Osteocyte (in vitro differentiated cells): ENCODE data around the gene ADAMTSL3. TPM values are rescaled to one million over a fixed set of nuclear protein-coding genes. Genes with fewer than 3 reads are reported as not detected.

ENCODE experiments used
- DNase-seq: peaks from one replicate; pipeline ENCODE4 v3.0.0; 2021; ENCODE audit warnings: mixed read lengths; ENCODE audit not compliant: unreplicated experiment; ENCODE audit errors: extremely low spot score
- H3K27ac Mint-ChIP-seq: one replicate; pipeline ENCODE4 v1.8.0; 2021; ENCODE audit warnings: mild to moderate bottlenecking, mixed read lengths; ENCODE audit not compliant: unreplicated experiment
- H3K27me3 Mint-ChIP-seq: one replicate; pipeline ENCODE4 v1.8.0; 2021; ENCODE audit warnings: mixed read lengths; ENCODE audit not compliant: unreplicated experiment
- H3K36me3 Mint-ChIP-seq: one replicate; pipeline ENCODE4 v1.8.0; 2021; ENCODE audit warnings: mixed read lengths; ENCODE audit not compliant: unreplicated experiment
- H3K4me1 Mint-ChIP-seq: one replicate; pipeline ENCODE4 v1.8.0; 2021; ENCODE audit warnings: mixed read lengths; ENCODE audit not compliant: unreplicated experiment
- H3K4me3 Mint-ChIP-seq: one replicate; pipeline ENCODE4 v1.8.0; 2021; ENCODE audit warnings: mild to moderate bottlenecking, moderate library complexity, mixed read lengths; ENCODE audit not compliant: unreplicated experiment
- H3K9me3 Mint-ChIP-seq: one replicate; pipeline ENCODE4 v1.8.0; 2021; ENCODE audit warnings: mixed read lengths; ENCODE audit not compliant: unreplicated experiment
- CTCF ChIP-seq: fragments of 200-600 bp; sonication (generic); IDR thresholded peaks from 2 replicates; pipeline ENCODE4 v1.5.0; 2021; ENCODE audit warnings: antibody characterized with exemption, mild to moderate bottlenecking, moderate library complexity
- total RNA-seq: library from RNA; stranded (reverse); gene quantifications from 2 replicates; pipeline ENCODE4 v1.2.1, GENCODE V29; 2021

ADAMTSL3 gene
- total RNA-seq, 1 donor from 2014 or later: not detected

GRCh38 chr15:83983634-83984458 is 329.9 kb downstream of the ADAMTSL3 start:
- no peaks in the 10 kb centered on the region for H3K36me3 Mint-ChIP-seq
- H3K27me3 Mint-ChIP-seq: no peaks in the 10 kb centered on the region
- no peak overlapping the region for H3K4me3 Mint-ChIP-seq
- DNase-seq: no peak
- no peak overlapping the region for H3K27ac Mint-ChIP-seq
- H3K9me3 Mint-ChIP-seq: peaks cover 4% of the 10 kb centered on the region
- H3K4me1 Mint-ChIP-seq: no peaks in the 10 kb centered on the region
- TF ChIP-seq CTCF: no peak

GRCh38 chr15:83984601-83985000 is 330.7 kb downstream of the ADAMTSL3 start:
- TF ChIP-seq CTCF: no peak
- Mint-ChIP-seq H3K27ac (no peak overlapping the region), H3K4me1 (no peaks in the 10 kb centered on the region), H3K36me3 (no peaks in the 10 kb centered on the region), H3K4me3 (no peak overlapping the region), H3K27me3 (no peaks in the 10 kb centered on the region), H3K9me3 (no peaks in the 10 kb centered on the region)
- DNase-seq: no peak

GRCh38 chr15:83991163-83991562 is 337.2 kb downstream of the ADAMTSL3 start:
- DNase-seq: no peak
- Mint-ChIP-seq H3K36me3 (no peaks in the 10 kb centered on the region), H3K27ac (no peak overlapping the region), H3K9me3 (no peaks in the 10 kb centered on the region), H3K27me3 (no peaks in the 10 kb centered on the region), H3K4me3 (no peak overlapping the region), H3K4me1 (no peaks in the 10 kb centered on the region)
- TF ChIP-seq CTCF: no peak

- Mint-ChIP-seq H3K4me1 (no peaks in the 10 kb centered on the region), H3K4me3 (no peak overlapping the region), H3K9me3 (no peaks in the 10 kb centered on the region), H3K27ac (no peak overlapping the region), H3K36me3 (no peaks in the 10 kb centered on the region), H3K27me3 (no peaks in the 10 kb centered on the region)
- no peak for TF ChIP-seq CTCF
- no peak for DNase-seq
Measured at GRCh38 chr15:83992324-83993031, 338.6 kb downstream of the ADAMTSL3 start.

GRCh38 chr15:83993591-83993990 is 339.7 kb downstream of the ADAMTSL3 start:
- Mint-ChIP-seq H3K27ac (no peak overlapping the region), H3K36me3 (no peaks in the 10 kb centered on the region), H3K4me3 (no peak overlapping the region), H3K27me3 (no peaks in the 10 kb centered on the region), H3K4me1 (no peaks in the 10 kb centered on the region), H3K9me3 (no peaks in the 10 kb centered on the region)
- DNase-seq: no peak
- TF ChIP-seq CTCF: no peak
